SU-DHL-6 (cell line): ENCODE data around the gene CUX1.

Experiments used
- H2AFZ ChIP-seq: fragments of 200-600 bp; sonication (generic); 2 replicates; pipeline ENCODE4 v1.6.1; 2014; ENCODE audit warnings: low read depth, mild to moderate bottlenecking, moderate library complexity, mixed read lengths, antibody characterized with exemption, low read length; ENCODE audit not compliant: severe bottlenecking
- H3F3A ChIP-seq: fragments of 200-600 bp; shearing (Covaris generic); 2 replicates; pipeline ENCODE4 v1.6.0; 2016; ENCODE audit warnings: antibody characterized with exemption, mild to moderate bottlenecking; ENCODE audit not compliant: insufficient read depth
- H3K27ac ChIP-seq: fragments of 200-600 bp; sonication (generic); 2 replicates; pipeline ENCODE4 v1.5.1; 2016; ENCODE audit warnings: low read depth, mild to moderate bottlenecking, low read length, moderate library complexity, mixed read lengths
- H3K27me3 ChIP-seq: fragments of 200-600 bp; sonication (generic), shearing (Covaris generic); 2 replicates; pipeline ENCODE4 v1.6.0; 2014; ENCODE audit warnings: mild to moderate bottlenecking, low read length
- H3K36me3 ChIP-seq: fragments of 200-600 bp; sonication (generic); 2 replicates; pipeline ENCODE4 v1.6.1; 2014; ENCODE audit warnings: mild to moderate bottlenecking, low read length, mixed read lengths
- H3K4me2 ChIP-seq: fragments of 300-600, 200-600 bp; shearing (Covaris generic), sonication (generic); 2 replicates; pipeline ENCODE4 v1.6.0; 2014; ENCODE audit warnings: low read length, low read depth, mild to moderate bottlenecking; ENCODE audit not compliant: poor library complexity, severe bottlenecking
- H3K4me3 ChIP-seq: fragments of 200-600 bp; sonication (generic); 2 replicates; pipeline ENCODE4 v1.5.1; 2014; ENCODE audit warnings: antibody characterized with exemption, low read length, mild to moderate bottlenecking, mixed read lengths; ENCODE audit not compliant: insufficient read depth, poor library complexity, severe bottlenecking
- H3K79me2 ChIP-seq: fragments of 200-600 bp; sonication (generic); 2 replicates; pipeline ENCODE4 v1.6.1; 2014; ENCODE audit warnings: mild to moderate bottlenecking, low read length, moderate library complexity; ENCODE audit not compliant: insufficient read depth
- H3K9ac ChIP-seq: fragments of 200-600 bp; sonication (generic); 2 replicates; pipeline ENCODE4 v1.7.0; 2014; ENCODE audit warnings: mild to moderate bottlenecking, low read length
- H3K9me2 ChIP-seq: fragments of 200-600 bp; sonication (generic); replicated peaks from 2 replicates; pipeline ENCODE4 v1.6.1; 2014; ENCODE audit warnings: low read length; ENCODE audit not compliant: insufficient read depth
- H3K9me3 ChIP-seq: fragments of 200-600 bp; sonication (generic); 2 replicates; pipeline ENCODE4 v1.6.1; 2014; ENCODE audit warnings: low read length, mixed read lengths; ENCODE audit not compliant: insufficient read depth
- H4K20me1 ChIP-seq: fragments of 200-600 bp; sonication (generic); 2 replicates; pipeline ENCODE4 v1.6.1; 2014; ENCODE audit warnings: low read depth, mild to moderate bottlenecking, antibody characterized with exemption, low read length, moderate library complexity, mixed read lengths
- EZH2phosphoT487 ChIP-seq: fragments of 200-600 bp; sonication (generic), shearing (Covaris generic); conservative IDR thresholded peaks from 2 replicates; pipeline ENCODE4 v1.6.1; 2018; ENCODE audit warnings: mild to moderate bottlenecking, antibody characterized with exemption, low read length, moderate library complexity, mixed read lengths
- TF ChIP-seq, protein P1 (sequence below): fragments of 200-600 bp; sonication (generic); IDR thresholded peaks from one replicate; pipeline ENCODE4 v1.5.1; 2017; ENCODE audit warnings: antibody characterized with exemption, mild to moderate bottlenecking, low read length, moderate library complexity; ENCODE audit not compliant: insufficient read depth, poor library complexity, severe bottlenecking

CUX1 gene

DNA sequence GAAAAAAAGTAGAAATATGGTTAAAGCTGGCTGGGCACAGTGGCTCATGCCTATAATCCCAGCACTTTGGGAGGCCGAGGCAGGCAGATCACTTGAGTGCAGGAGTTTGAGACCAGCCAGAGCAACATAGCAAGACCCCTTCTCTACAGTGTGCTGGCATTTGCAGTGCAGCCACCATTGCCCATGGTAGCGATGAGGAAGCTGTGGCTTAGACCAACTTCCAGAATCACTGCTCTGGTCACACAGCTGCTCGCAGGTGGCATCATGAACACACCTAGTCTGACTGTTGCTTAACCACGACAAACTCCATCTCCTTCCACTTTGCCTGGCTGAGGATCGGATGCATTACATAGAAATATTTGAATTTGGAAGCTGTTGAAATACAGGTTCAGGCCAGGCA lies 137.1 kb downstream of the CUX1 start:
- Histone ChIP-seq H3K36me3 (no peaks in the 10 kb centered on the region), H3K27ac (peak overlapping the region; percentile 84)

DNA sequence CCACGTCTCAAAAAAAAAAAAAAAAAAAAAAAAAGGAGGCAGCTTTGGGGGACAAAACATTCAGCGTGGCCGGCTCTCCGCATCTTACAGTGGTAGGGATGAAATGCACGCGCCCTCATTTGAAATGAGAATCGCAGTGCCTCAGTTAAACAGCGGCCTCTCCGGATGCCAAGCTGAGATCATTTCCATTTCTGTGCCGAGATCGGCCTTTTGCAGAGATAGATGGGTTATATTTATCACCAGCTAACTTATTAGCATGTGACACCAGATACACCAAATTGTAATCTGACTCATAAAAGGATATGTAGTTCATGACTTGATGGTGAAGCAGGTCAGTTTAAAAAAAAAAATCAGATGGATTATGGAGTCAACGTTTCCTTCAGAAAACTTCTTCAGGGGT lies 138.7 kb downstream of the CUX1 start:
- TF ChIP-seq, protein P1, sequence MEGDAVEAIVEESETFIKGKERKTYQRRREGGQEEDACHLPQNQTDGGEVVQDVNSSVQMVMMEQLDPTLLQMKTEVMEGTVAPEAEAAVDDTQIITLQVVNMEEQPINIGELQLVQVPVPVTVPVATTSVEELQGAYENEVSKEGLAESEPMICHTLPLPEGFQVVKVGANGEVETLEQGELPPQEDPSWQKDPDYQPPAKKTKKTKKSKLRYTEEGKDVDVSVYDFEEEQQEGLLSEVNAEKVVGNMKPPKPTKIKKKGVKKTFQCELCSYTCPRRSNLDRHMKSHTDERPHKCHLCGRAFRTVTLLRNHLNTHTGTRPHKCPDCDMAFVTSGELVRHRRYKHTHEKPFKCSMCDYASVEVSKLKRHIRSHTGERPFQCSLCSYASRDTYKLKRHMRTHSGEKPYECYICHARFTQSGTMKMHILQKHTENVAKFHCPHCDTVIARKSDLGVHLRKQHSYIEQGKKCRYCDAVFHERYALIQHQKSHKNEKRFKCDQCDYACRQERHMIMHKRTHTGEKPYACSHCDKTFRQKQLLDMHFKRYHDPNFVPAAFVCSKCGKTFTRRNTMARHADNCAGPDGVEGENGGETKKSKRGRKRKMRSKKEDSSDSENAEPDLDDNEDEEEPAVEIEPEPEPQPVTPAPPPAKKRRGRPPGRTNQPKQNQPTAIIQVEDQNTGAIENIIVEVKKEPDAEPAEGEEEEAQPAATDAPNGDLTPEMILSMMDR: no peak
- TF ChIP-seq EZH2phosphoT487: no peak
- Histone ChIP-seq H3K9ac (peak overlapping the region; percentile 43), H3K27me3 (no peaks in the 10 kb centered on the region), H3K9me3 (no peaks in the 10 kb centered on the region), H4K20me1 (no peaks in the 10 kb centered on the region), H3K79me2 (peaks cover 100% of the 10 kb centered on the region), H2AFZ (no peak overlapping the region), H3K4me3 (no peak overlapping the region), H3F3A (peaks cover 81% of the 10 kb centered on the region), H3K9me2 (no peaks in the 10 kb centered on the region), H3K36me3 (no peaks in the 10 kb centered on the region), H3K4me2 (peak overlapping the region; percentile 48), H3K27ac (peak overlapping the region; percentile 84)

More for the DNA sequence above, 137.1 kb downstream of the CUX1 start:
- Histone ChIP-seq H3K9ac (peak overlapping the region; percentile 43), H3K9me2 (no peaks in the 10 kb centered on the region), H2AFZ (no peak overlapping the region), H3K4me3 (peak overlapping the region; percentile 11), H3K79me2 (peaks cover 100% of the 10 kb centered on the region), H3K27me3 (no peaks in the 10 kb centered on the region), H4K20me1 (no peaks in the 10 kb centered on the region), H3F3A (peaks cover 90% of the 10 kb centered on the region), H3K9me3 (no peaks in the 10 kb centered on the region), H3K4me2 (peak overlapping the region; percentile 48)
- no peak for TF ChIP-seq EZH2phosphoT487
- TF ChIP-seq, protein P1: no peak

DNA sequence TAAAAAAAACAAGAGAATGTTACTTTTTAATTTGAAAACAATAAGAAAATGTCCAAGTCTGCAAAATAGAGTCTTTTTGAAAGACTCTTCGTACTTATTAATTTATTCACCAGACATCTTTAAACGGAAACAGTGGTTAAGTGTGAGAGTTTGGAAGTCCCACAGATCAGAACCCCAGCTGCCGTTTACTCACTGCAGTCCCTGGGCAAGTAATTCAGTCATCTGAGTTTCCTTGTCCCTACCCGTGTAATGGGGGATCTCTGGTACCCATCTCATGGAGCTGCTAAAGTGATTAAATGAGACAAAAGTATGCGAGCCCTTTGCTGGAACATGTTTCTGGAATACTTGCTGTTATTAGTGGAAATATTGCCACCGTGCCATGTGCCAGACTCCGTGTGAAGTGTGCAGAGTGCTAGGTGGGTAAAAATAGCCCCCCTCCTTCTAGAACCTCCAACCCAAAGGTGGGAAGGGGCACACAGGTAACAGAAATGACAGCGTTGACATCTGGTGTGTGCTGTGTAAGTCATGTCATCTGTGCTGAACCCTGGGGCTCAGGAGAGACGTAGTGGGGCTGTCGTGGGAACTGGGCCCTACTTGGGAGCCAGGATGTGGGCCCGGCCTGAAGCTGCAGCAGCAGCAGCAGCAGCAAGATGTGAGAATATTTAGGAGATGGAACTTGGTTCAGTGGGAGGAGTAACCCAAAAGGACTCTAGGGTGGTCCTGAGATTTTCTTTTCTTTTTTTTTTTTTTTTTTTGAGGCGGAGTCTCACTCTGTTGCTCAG lies 140.5 kb downstream of the CUX1 start:
- no peaks in the 10 kb centered on the region for H3K9me3 ChIP-seq
- H3K27me3 ChIP-seq: no peaks in the 10 kb centered on the region
- H3K36me3 ChIP-seq: no peaks in the 10 kb centered on the region; the same call in 1 of the 2 replicates
- peaks cover 100% of the 10 kb centered on the region for H3K79me2 ChIP-seq
- H2AFZ ChIP-seq: no peak overlapping the region
- TF ChIP-seq, protein P1: no peak
- no peak for TF ChIP-seq EZH2phosphoT487
- H4K20me1 ChIP-seq: no peaks in the 10 kb centered on the region
- peak overlapping the region; percentile 84 for H3K27ac ChIP-seq
- peak overlapping the region; percentile 56 for H3K9ac ChIP-seq
- peak overlapping the region; percentile 48 for H3K4me2 ChIP-seq
- peak overlapping the region; percentile 29 for H3K4me3 ChIP-seq
- H3K9me2 ChIP-seq: no peaks in the 10 kb centered on the region
- peaks cover 71% of the 10 kb centered on the region for H3F3A ChIP-seq
